ENCODE data around the gene RGS3.

Gene RGS3

DNA sequence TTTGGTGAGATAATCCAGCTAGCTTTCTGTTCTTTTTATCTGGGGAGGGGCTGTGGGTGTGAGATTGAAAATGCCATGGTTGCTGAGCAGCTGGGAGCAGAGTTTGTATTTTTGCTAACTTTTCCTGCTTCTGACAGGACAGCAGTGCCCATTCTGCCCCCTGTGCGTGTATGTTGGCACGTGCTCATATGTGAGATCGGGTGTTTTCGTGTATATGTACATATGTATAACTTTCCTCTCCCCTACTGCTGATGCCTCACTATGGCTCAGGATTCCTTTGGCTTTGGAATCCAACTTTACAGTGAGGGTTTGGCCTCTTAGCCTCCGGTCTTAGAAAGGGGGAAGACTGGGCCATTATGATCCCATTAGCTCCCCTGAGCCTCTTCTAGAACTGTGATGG is 38.3 kb downstream of the RGS3 start:
- TF ChIP-seq ZBTB21 (tag by site-specific recombination; IDR thresholded peaks at IDR 0.05) (no peak), ZNF335 (tag by site-specific recombination; conservative IDR thresholded peaks at IDR 0.05) (no peak), ZNF114 (tag by site-specific recombination; IDR thresholded peaks at IDR 0.05) (no peak), KLF10 (tag by site-specific recombination; IDR thresholded peaks at IDR 0.05) (no peak), ZNF221 (tag by site-specific recombination; IDR thresholded peaks at IDR 0.05; ENCODE audit: borderline replicate concordance) (no peak), YY2 (tag by site-specific recombination; IDR thresholded peaks at IDR 0.05) (no peak), BCL6B (tag by site-specific recombination; IDR thresholded peaks at IDR 0.05) (no peak), ZNF280C (tag by site-specific recombination; IDR thresholded peaks at IDR 0.05) (no peak), ZNF404 (tag by site-specific recombination; IDR thresholded peaks at IDR 0.05) (no peak), ZNF132 (tag by site-specific recombination; IDR thresholded peaks at IDR 0.05; ENCODE audit: borderline replicate concordance) (no peak), REPIN1 (tag by site-specific recombination; IDR thresholded peaks at IDR 0.05; ENCODE audit: low read depth) (no peak)
- TF ChIP-seq, protein P1, sequence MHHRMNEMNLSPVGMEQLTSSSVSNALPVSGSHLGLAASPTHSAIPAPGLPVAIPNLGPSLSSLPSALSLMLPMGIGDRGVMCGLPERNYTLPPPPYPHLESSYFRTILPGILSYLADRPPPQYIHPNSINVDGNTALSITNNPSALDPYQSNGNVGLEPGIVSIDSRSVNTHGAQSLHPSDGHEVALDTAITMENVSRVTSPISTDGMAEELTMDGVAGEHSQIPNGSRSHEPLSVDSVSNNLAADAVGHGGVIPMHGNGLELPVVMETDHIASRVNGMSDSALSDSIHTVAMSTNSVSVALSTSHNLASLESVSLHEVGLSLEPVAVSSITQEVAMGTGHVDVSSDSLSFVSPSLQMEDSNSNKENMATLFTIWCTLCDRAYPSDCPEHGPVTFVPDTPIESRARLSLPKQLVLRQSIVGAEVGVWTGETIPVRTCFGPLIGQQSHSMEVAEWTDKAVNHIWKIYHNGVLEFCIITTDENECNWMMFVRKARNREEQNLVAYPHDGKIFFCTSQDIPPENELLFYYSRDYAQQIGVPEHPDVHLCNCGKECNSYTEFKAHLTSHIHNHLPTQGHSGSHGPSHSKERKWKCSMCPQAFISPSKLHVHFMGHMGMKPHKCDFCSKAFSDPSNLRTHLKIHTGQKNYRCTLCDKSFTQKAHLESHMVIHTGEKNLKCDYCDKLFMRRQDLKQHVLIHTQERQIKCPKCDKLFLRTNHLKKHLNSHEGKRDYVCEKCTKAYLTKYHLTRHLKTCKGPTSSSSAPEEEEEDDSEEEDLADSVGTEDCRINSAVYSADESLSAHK (tag by site-specific recombination; IDR thresholded peaks at IDR 0.05) = no peak
- TF ChIP-seq, protein P2, sequence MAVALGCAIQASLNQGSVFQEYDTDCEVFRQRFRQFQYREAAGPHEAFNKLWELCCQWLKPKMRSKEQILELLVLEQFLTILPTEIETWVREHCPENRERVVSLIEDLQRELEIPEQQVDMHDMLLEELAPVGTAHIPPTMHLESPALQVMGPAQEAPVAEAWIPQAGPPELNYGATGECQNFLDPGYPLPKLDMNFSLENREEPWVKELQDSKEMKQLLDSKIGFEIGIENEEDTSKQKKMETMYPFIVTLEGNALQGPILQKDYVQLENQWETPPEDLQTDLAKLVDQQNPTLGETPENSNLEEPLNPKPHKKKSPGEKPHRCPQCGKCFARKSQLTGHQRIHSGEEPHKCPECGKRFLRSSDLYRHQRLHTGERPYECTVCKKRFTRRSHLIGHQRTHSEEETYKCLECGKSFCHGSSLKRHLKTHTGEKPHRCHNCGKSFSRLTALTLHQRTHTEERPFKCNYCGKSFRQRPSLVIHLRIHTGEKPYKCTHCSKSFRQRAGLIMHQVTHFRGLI (tag by site-specific recombination; IDR thresholded peaks at IDR 0.05) = no peak
- H3K36me3 ChIP-seq (ENCODE audit: control insufficient read depth in 2 of 2, insufficient read depth in 1 of 2, low read length in 2 of 2) = no peaks in the 10 kb centered on the region
- no peak overlapping the region for H3K27ac ChIP-seq (ENCODE audit: extremely low read depth, low read depth, low read length)
- ChIA-PET POLR2A (no interaction called here), CTCF (no interaction called here)
- no peaks in the 10 kb centered on the region for H3K9me3 ChIP-seq (ENCODE audit: control insufficient read depth, insufficient read depth, low read depth, low read length)
- H3K4me3 ChIP-seq (ENCODE audit: low read depth, low read length) = no peak overlapping the region
- no peaks in the 10 kb centered on the region for H3K4me1 ChIP-seq (ENCODE audit: control insufficient read depth, insufficient read depth, low read length)

DNA sequence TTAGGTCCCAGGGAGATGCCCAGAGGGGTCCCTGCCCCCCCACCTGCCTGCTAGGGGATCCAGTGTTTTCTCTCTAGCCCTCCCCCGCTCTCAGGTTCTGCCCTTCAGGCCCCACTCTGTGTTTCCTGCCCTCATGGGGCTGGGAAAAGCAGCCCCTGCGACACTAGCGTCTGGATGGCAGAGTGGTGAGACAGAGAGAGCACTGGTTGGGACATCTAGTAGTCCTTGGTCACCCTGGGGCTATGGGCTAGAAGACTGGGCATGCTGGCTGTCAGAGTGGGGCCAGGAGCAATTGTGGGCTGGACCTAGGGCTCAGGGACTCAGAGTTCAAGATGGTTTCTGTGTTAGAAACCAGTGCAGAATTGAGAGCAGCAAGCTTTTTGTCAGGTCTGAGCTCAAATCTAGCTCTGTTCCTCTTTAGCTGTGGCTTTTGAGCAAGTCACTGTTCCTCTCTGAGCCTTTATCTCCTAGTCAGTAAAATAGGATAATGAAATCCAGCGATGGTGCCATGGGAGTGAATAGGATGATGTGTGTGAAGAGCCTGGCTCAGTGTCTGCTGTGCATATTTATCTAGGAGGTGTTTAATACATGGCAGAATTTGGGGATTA is 39.0 kb downstream of the RGS3 start:
- H3K9me3 ChIP-seq (ENCODE audit: control insufficient read depth, insufficient read depth, low read depth, low read length) = no peaks in the 10 kb centered on the region
- TF ChIP-seq ZNF398 (tag by site-specific recombination; IDR thresholded peaks at IDR 0.05) = no peak
- TF ChIP-seq YY2 (tag by site-specific recombination; IDR thresholded peaks at IDR 0.05) = no peak
- no peak for TF ChIP-seq ZNF530 (tag by site-specific recombination; IDR thresholded peaks at IDR 0.05; ENCODE audit: low read depth)
- no peak for TF ChIP-seq KLF16 (tag by site-specific recombination; IDR thresholded peaks at IDR 0.05)
- H3K4me3 ChIP-seq (ENCODE audit: low read depth, low read length) = no peak overlapping the region
- POLR2A ChIA-PET = interaction anchor here (0.5 kb wide), 1 partner anchor 23 kb away, joined by 5 read pairs; no protein-coding TSS in a partner anchor
- no peaks in the 10 kb centered on the region for H3K36me3 ChIP-seq (ENCODE audit: control insufficient read depth in 2 of 2, insufficient read depth in 1 of 2, low read length in 2 of 2)
- no peak overlapping the region for H3K27ac ChIP-seq (ENCODE audit: extremely low read depth, low read depth, low read length)
- H3K4me1 ChIP-seq (ENCODE audit: control insufficient read depth, insufficient read depth, low read length) = no peaks in the 10 kb centered on the region
- CTCF ChIA-PET = no interaction called here

Data from HEK293 (cell line).